Non-pigmented ciliary epithelial cell (primary cell): ENCODE results near the gene MGAT3.
"Not testable (repeated sequence)": the region's sequence is repeated elsewhere in the genome, so short reads cannot be mapped to it uniquely, and the experiment has no call there.

ENCODE experiments used
- DNase-seq: peaks from one replicate; pipeline ENCODE4 v3.0.0-alpha.2; 2010; ENCODE audit warnings: low read depth

MGAT3 gene

GRCh38 chr22:39514373-39514973, 57.7 kb downstream of the MGAT3 start:
- no peak for DNase-seq

GRCh38 chr22:39515266-39516050, 58.6 kb downstream of the MGAT3 start:
- DNase-seq: no peak

- no peak for DNase-seq
These were observed 60.7 kb downstream of the MGAT3 start for GRCh38 chr22:39517470-39517869.

- no peak for DNase-seq
These were observed 61.5 kb downstream of the MGAT3 start for GRCh38 chr22:39518144-39518786.

- DNase-seq: no peak
These were observed 62.3 kb downstream of the MGAT3 start for GRCh38 chr22:39518996-39519680.

- peak; percentile 98 for DNase-seq
These were observed 62.9 kb downstream of the MGAT3 start for GRCh38 chr22:39519681-39520225.

GRCh38 chr22:39520226-39521105, 63.7 kb downstream of the MGAT3 start, which contains the start of gene ATF4:
Gene ATF4 (plus strand): TSS chr22:39520562. CDS start chr22:39521446, 884 bp downstream.
- no peak for DNase-seq

GRCh38 chr22:39521106-39521885, 64.5 kb downstream of the MGAT3 start:
- DNase-seq: not testable (repeated sequence)

GRCh38 chr22:39522091-39522490, 65.3 kb downstream of the MGAT3 start:
- not testable (repeated sequence) for DNase-seq

- DNase-seq: no peak
These were observed 65.9 kb downstream of the MGAT3 start for GRCh38 chr22:39522567-39523300.

GRCh38 chr22:39524089-39524752, 67.4 kb downstream of the MGAT3 start:
- DNase-seq: no peak

- no peak for DNase-seq
These were observed 68.2 kb downstream of the MGAT3 start for GRCh38 chr22:39524753-39525657.

- DNase-seq: no peak
These were observed 68.8 kb downstream of the MGAT3 start for GRCh38 chr22:39525658-39525975.

GRCh38 chr22:39526736-39527171, 69.9 kb downstream of the MGAT3 start:
- no peak for DNase-seq

- DNase-seq: no peak
These were observed 70.7 kb downstream of the MGAT3 start for GRCh38 chr22:39527481-39527961.

GRCh38 chr22:39528080-39528661, 71.4 kb downstream of the MGAT3 start:
- DNase-seq: no peak

- DNase-seq: peak; percentile 74
These were observed 72.1 kb downstream of the MGAT3 start for GRCh38 chr22:39528681-39529486.
